GM18868 (cell line): ENCODE data around the gene CNPY4.

Experiments used
- ATAC-seq: cut with Tn5 transposase; IDR thresholded peaks from one replicate; pipeline ENCODE4 v1.9.1; 2021; ENCODE audit warnings: mild to moderate bottlenecking, moderate library complexity; ENCODE audit not compliant: unreplicated experiment

The CNPY4 gene

GRCh38 chr7:100119072-100119969 is at the start of gene CNPY4, which contains the start of gene TAF6:
Gene CNPY4 (plus strand): TSS chr7:100119634. CDS start chr7:100119745, 111 bp downstream.
Gene TAF6 (minus strand): TSS chr7:100119358. CDS start chr7:100114209, 5,149 bp downstream.
- ATAC-seq = peak; percentile 67

DNA sequence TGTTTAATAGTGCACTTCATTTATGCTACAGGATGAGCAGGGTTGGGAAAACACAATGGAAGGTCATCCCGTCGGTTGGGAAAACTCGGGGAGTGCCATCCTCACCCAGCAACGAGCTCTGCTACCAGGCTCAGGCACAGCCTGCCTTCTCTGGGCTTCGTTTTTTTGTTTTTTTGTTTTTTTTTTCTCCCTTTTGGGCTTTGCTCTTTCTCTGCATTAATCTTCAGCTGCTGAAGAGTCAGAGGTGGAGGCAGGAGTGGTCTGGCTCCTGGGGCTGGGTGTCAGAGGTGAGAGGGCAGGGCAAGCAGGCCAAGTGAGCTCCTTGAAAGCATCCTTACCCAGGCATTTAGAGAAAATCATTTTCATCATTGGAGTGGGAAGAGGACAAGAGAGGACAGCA is 49.4 kb upstream of the CNPY4 start:
- no peak for ATAC-seq

DNA sequence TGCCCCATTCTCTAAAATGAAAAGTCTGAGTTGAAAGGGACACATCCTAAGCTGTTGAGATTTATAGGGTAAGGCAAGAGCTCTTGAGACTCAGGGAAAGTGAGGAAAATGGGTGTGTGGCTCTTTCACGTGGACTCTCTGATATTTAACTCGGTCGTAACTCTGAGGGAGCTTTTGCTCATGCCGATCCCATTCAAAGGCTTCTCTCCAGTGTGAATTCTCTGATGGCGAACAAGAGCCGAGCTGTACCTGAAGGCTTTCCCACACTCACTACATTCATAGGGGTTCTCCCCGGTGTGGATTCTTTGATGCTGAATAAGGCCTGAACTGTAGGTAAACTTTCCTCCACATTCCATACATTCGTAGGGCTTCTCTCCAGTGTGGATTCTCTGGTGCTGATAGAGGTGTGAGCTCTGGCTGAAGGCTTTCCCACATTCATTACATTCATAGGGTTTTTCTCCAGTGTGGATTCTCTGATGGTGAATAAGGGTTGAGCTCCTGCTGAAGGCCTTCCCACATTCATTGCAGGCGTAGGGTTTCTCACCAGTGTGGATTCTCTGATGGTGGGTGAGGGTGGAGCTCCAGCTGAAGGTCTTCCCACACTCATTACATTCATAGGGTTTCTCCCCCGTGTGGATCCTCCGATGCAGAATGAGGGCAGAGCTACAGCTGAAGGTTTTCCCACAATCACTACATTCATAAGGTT is 48.3 kb upstream of the CNPY4 start:
- ATAC-seq = no peak

DNA sequence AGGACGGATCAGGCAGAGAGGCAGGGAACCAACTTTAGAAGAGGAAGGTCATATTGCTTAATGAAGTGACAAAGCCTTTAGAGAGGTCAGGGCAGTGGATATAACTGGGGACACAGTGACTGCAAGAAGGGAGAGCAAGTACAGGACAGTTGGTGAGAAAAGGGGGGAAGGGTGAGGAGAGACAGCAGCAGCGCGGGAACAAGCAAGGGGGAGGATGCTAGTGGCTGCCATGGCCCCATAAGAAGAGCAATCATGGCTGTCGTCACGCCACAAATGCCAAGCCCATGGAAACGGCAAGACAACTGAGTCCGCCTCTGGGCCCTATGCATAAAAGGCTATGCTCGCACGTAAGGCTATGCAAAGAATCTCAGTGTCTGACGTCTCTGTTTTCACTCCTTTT is 47.0 kb upstream of the CNPY4 start:
- ATAC-seq = no peak

- no peak for ATAC-seq
Observed at GRCh38 chr7:100074841-100075240, 44.6 kb upstream of the CNPY4 start.

DNA sequence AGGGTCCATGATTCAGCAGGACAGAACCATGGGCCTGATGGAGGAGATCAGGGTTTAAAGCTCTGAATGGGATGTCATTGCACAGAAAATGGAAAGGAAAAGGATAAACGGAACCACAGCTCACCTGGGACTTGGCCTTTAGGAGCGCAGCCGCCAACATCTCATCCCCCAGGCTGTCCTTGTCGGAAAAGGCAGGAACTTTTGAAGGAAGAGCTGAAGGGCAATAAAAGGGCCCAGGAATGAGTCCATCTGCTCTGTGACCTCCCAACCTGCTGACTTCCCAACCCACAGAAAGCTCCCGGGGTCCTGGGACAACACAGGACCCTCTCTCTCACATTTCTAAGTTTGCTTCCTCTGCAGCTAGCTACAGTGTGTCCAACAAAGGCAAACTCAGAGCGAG is 44.0 kb upstream of the CNPY4 start:
- no peak for ATAC-seq

- ATAC-seq = no peak
Observed at GRCh38 chr7:100077205-100077604, 42.2 kb upstream of the CNPY4 start.

GRCh38 chr7:100079024-100079560 is 40.3 kb upstream of the CNPY4 start:
- no peak for ATAC-seq

- ATAC-seq = no peak
Observed at GRCh38 chr7:100080907-100081534, 38.4 kb upstream of the CNPY4 start.

- peak; percentile 81 for ATAC-seq
Observed at GRCh38 chr7:100081535-100082102, 37.8 kb upstream of the CNPY4 start, which contains the start of gene ZNF3. Gene ZNF3 (minus strand): TSS chr7:100081723. CDS start chr7:100077357, 4,366 bp downstream.

GRCh38 chr7:100082978-100083377 is 36.5 kb upstream of the CNPY4 start:
- no peak for ATAC-seq

GRCh38 chr7:100085515-100085914 is 33.9 kb upstream of the CNPY4 start:
- ATAC-seq = no peak

GRCh38 chr7:100087055-100087750 is 32.2 kb upstream of the CNPY4 start:
- no peak for ATAC-seq

DNA sequence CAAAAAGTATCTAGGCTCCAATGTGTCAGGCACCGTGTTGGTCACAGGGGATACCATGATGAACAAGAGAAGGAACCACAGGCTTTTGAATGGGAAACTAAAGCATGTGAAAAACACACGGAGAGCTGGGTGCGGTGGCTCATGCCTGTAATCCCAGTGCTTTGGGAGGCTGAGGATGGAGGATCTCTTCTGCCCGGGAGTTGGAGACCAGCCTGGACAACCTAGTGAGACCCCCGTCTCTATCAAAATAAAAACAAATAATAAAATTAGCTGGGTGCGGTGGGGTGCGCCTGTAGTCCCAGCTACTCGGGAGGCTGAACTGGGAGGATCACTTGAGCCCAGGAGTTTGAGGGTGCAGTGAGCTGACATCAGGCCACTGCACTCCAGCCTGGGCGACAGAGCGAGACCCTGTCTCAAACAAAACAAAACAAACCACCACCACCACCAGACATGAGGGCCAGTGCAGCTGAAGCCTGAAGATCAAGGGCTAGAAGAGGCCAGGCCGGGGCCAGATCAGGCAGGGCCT is 31.3 kb upstream of the CNPY4 start:
- ATAC-seq = no peak

GRCh38 chr7:100088621-100089457 is 30.6 kb upstream of the CNPY4 start, which contains the start of gene COPS6:
Gene COPS6 (plus strand): TSS chr7:100088969. CDS start chr7:100088991, 22 bp downstream.
- ATAC-seq = peak; percentile 57

GRCh38 chr7:100089458-100090196 is 29.8 kb upstream of the CNPY4 start:
- no peak for ATAC-seq

- no peak for ATAC-seq
Observed at GRCh38 chr7:100090527-100091410, 28.7 kb upstream of the CNPY4 start.
